Measurements from ENCODE around the gene GNG11.

GRCh38 chr7:93883078-93883916 is 38.2 kb upstream of the GNG11 start:
- no peak for TF ChIP-seq CTCF (IDR thresholded peaks at IDR 0.05)
- TF ChIP-seq POLR2A (IDR thresholded peaks at IDR 0.05), result no peak
- no peak for TF ChIP-seq EP300 (IDR thresholded peaks at IDR 0.05)
